H1 (cell line): ENCODE measurements around the gene BRINP3.

Source experiments
- EZH2 ChIP-seq: fragments of 200-600 bp; sonication (generic); IDR thresholded peaks from 2 replicates; pipeline ENCODE4 v1.7.1; 2012; ENCODE audit warnings: low read depth, mild to moderate bottlenecking, moderate library complexity, low read length, inconsistent platforms; ENCODE audit not compliant: severe bottlenecking
- FOSL1 ChIP-seq: IDR thresholded peaks from 2 replicates; pipeline ENCODE4 v1.6.1; 2011; ENCODE audit warnings: mild to moderate bottlenecking, low read depth, low read length, moderate library complexity; ENCODE audit not compliant: insufficient read depth
- TF ChIP-seq, protein P1 (sequence below): IDR thresholded peaks from 2 replicates; pipeline ENCODE4 v1.6.1; 2011; ENCODE audit warnings: low read depth, mild to moderate bottlenecking, low read length; ENCODE audit not compliant: insufficient read depth
- TF ChIP-seq, protein P2 (sequence below): IDR thresholded peaks from 2 replicates; pipeline ENCODE4 v1.6.1; 2012; ENCODE audit warnings: low read length, inconsistent platforms

DNA sequence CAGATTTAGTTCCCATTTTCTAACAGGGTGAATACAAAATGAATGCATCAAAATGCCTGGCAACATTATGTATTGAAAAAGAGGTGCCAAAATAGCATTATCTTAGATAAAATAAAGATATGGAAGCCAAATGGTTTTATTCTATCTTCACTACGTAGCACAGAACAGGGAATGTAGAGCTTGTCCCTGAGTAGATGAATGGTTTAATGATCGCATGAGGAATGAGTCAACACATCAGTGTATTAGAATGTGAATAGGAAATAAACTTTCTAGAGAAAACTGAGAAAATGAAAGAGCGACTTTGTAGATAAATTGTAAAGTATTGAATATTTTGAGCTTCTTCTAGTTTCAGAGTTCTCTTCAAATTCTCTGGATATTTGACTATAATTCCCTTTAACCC is 74.3 kb downstream of the BRINP3 start:
- no peak for TF ChIP-seq FOSL1
- no peak for TF ChIP-seq EZH2
- TF ChIP-seq, protein P1, sequence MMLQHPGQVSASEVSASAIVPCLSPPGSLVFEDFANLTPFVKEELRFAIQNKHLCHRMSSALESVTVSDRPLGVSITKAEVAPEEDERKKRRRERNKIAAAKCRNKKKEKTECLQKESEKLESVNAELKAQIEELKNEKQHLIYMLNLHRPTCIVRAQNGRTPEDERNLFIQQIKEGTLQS = no peak
- TF ChIP-seq, protein P2, sequence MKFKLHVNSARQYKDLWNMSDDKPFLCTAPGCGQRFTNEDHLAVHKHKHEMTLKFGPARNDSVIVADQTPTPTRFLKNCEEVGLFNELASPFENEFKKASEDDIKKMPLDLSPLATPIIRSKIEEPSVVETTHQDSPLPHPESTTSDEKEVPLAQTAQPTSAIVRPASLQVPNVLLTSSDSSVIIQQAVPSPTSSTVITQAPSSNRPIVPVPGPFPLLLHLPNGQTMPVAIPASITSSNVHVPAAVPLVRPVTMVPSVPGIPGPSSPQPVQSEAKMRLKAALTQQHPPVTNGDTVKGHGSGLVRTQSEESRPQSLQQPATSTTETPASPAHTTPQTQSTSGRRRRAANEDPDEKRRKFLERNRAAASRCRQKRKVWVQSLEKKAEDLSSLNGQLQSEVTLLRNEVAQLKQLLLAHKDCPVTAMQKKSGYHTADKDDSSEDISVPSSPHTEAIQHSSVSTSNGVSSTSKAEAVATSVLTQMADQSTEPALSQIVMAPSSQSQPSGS = no peak
